ENCODE measurements around the gene DENND4A. TPM values are rescaled to one million over a fixed set of nuclear protein-coding genes. Genes with fewer than 3 reads are reported as not detected.

DENND4A gene
- total RNA-seq, 2 experiments from 2014 or later: 40.4 to 41.1 TPM

- Mint-ChIP-seq H3K4me3 (no peak overlapping the region), H3K27ac (peak overlapping the region; percentile 2)
These were observed 28.9 kb downstream of the DENND4A start for GRCh38 chr15:65762914-65763787.

GRCh38 chr15:65762399-65762798 is 29.7 kb downstream of the DENND4A start:
- POLR2A ChIA-PET: interaction anchor here (0.7 to 2.3 kb wide), 5 partner anchors 16 to 29 kb away, joined by 3 to 7 read pairs (median 3); partner anchors contain the start of gene DENND4A
- H3K36me3 Mint-ChIP-seq (ENCODE audit: low read depth): peaks cover 26% of the 10 kb centered on the region

More at GRCh38 chr15:65762914-65763787, 28.9 kb downstream of the DENND4A start:
- ChIA-PET POLR2A (interaction anchor here (0.7 to 2.3 kb wide), 4 partner anchors 15 to 28 kb away, joined by 3 to 7 read pairs (median 3); partner anchors contain the start of gene DENND4A), CTCF (interaction anchor here (1.1 kb wide), 1 partner anchor 55 kb away, joined by 3 read pairs; no protein-coding TSS in a partner anchor)
- H3K9me3 Mint-ChIP-seq: peaks cover 3% of the 10 kb centered on the region
- no peak for DNase-seq
- peaks cover 52% of the 10 kb centered on the region for H3K4me1 Mint-ChIP-seq
- H3K36me3 Mint-ChIP-seq (ENCODE audit: low read depth): peaks cover 31% of the 10 kb centered on the region
- no peaks in the 10 kb centered on the region for H3K27me3 Mint-ChIP-seq

GRCh38 chr15:65761210-65761926 is 30.7 kb downstream of the DENND4A start:
- Mint-ChIP-seq H3K4me3 (peak overlapping the region; percentile 33), H3K27me3 (no peaks in the 10 kb centered on the region), H3K36me3 (ENCODE audit: low read depth) (peaks cover 18% of the 10 kb centered on the region), H3K4me1 (peaks cover 35% of the 10 kb centered on the region), H3K9me3 (no peaks in the 10 kb centered on the region), H3K27ac (peak overlapping the region; percentile 70)
- no peak for DNase-seq
- ChIA-PET POLR2A (interaction anchor here (0.9 to 1.9 kb wide), 4 partner anchors 11 to 150 kb away, joined by 3 to 4 read pairs (median 4); partner anchors contain the start of gene INTS14), CTCF (interaction anchor here (0.7 to 1.0 kb wide), 2 partner anchors 35 to 68 kb away, joined by 3 read pairs; no protein-coding TSS in a partner anchor)

More at GRCh38 chr15:65762399-65762798, 29.7 kb downstream of the DENND4A start:
- no peak overlapping the region for H3K27ac Mint-ChIP-seq
- DNase-seq: no peak
- H3K9me3 Mint-ChIP-seq: no peaks in the 10 kb centered on the region
- no peak overlapping the region for H3K4me3 Mint-ChIP-seq
- CTCF ChIA-PET: interaction anchor here (1.1 kb wide), 1 partner anchor 55 kb away, joined by 3 read pairs; no protein-coding TSS in a partner anchor
- H3K27me3 Mint-ChIP-seq: no peaks in the 10 kb centered on the region
- peaks cover 44% of the 10 kb centered on the region for H3K4me1 Mint-ChIP-seq

- no peak for DNase-seq
- no peaks in the 10 kb centered on the region for H3K9me3 Mint-ChIP-seq
- H3K4me1 Mint-ChIP-seq: peaks cover 28% of the 10 kb centered on the region
- no peak overlapping the region for H3K4me3 Mint-ChIP-seq
- no peaks in the 10 kb centered on the region for H3K27me3 Mint-ChIP-seq
- no peak overlapping the region for H3K27ac Mint-ChIP-seq
- peaks cover 24% of the 10 kb centered on the region for H3K36me3 Mint-ChIP-seq (ENCODE audit: low read depth)
- ChIA-PET CTCF (no interaction called here), POLR2A (interaction anchor here (1.4 kb wide), 1 partner anchor 9 kb away, joined by 3 read pairs; no protein-coding TSS in a partner anchor)
These were observed 32.7 kb downstream of the DENND4A start for GRCh38 chr15:65759441-65759840.

GRCh38 chr15:65758242-65758641 is 33.9 kb downstream of the DENND4A start:
- peaks cover 25% of the 10 kb centered on the region for H3K4me1 Mint-ChIP-seq
- no peak overlapping the region for H3K27ac Mint-ChIP-seq
- H3K4me3 Mint-ChIP-seq: no peak overlapping the region
- no peaks in the 10 kb centered on the region for H3K9me3 Mint-ChIP-seq
- no peaks in the 10 kb centered on the region for H3K27me3 Mint-ChIP-seq
- H3K36me3 Mint-ChIP-seq (ENCODE audit: low read depth): peaks cover 24% of the 10 kb centered on the region
- ChIA-PET POLR2A (interaction anchor here (1.4 kb wide), 1 partner anchor 10 kb away, joined by 3 read pairs; no protein-coding TSS in a partner anchor), CTCF (no interaction called here)
- no peak for DNase-seq

- ChIA-PET POLR2A (no interaction called here), CTCF (no interaction called here)
- no peak for DNase-seq
- Mint-ChIP-seq H3K4me3 (no peak overlapping the region), H3K27ac (no peak overlapping the region), H3K27me3 (no peaks in the 10 kb centered on the region), H3K4me1 (peaks cover 16% of the 10 kb centered on the region), H3K36me3 (ENCODE audit: low read depth) (peaks cover 20% of the 10 kb centered on the region), H3K9me3 (no peaks in the 10 kb centered on the region)
These were observed 34.8 kb downstream of the DENND4A start for GRCh38 chr15:65757256-65757655.

- no peak for DNase-seq
- Mint-ChIP-seq H3K4me3 (no peak overlapping the region), H3K36me3 (ENCODE audit: low read depth) (peaks cover 24% of the 10 kb centered on the region), H3K27ac (no peak overlapping the region), H3K27me3 (no peaks in the 10 kb centered on the region), H3K9me3 (no peaks in the 10 kb centered on the region), H3K4me1 (peaks cover 1% of the 10 kb centered on the region)
- ChIA-PET POLR2A (no interaction called here), CTCF (no interaction called here)
These were observed 39.9 kb downstream of the DENND4A start for GRCh38 chr15:65752151-65752700.

- ChIA-PET POLR2A (no interaction called here), CTCF (no interaction called here)
- H3K9me3 Mint-ChIP-seq: no peaks in the 10 kb centered on the region
- H3K27me3 Mint-ChIP-seq: no peaks in the 10 kb centered on the region
- H3K27ac Mint-ChIP-seq: no peak overlapping the region
- H3K4me3 Mint-ChIP-seq: no peak overlapping the region
- DNase-seq: no peak
- peaks cover 24% of the 10 kb centered on the region for H3K36me3 Mint-ChIP-seq (ENCODE audit: low read depth)
- H3K4me1 Mint-ChIP-seq: peaks cover 1% of the 10 kb centered on the region
These were observed 40.7 kb downstream of the DENND4A start for GRCh38 chr15:65751431-65751830.

GRCh38 chr15:65747265-65747664 is 44.8 kb downstream of the DENND4A start:
- peaks cover 17% of the 10 kb centered on the region for H3K36me3 Mint-ChIP-seq (ENCODE audit: low read depth)
- H3K9me3 Mint-ChIP-seq: no peaks in the 10 kb centered on the region
- no peaks in the 10 kb centered on the region for H3K27me3 Mint-ChIP-seq
- H3K4me3 Mint-ChIP-seq: no peak overlapping the region
- POLR2A ChIA-PET: interaction anchor here (0.7 kb wide), 1 partner anchor 45 kb away, joined by 3 read pairs; the partner anchor contains the start of gene DENND4A
- no peak overlapping the region for H3K27ac Mint-ChIP-seq
- CTCF ChIA-PET: interaction anchor here (0.7 kb wide), 1 partner anchor 85 kb away, joined by 3 read pairs; no protein-coding TSS in a partner anchor
- H3K4me1 Mint-ChIP-seq: peaks cover 1% of the 10 kb centered on the region
- DNase-seq: no peak

GRCh38 chr15:65743637-65744252 is 48.3 kb downstream of the DENND4A start:
- H3K4me3 Mint-ChIP-seq: no peak overlapping the region
- no peak for DNase-seq
- ChIA-PET POLR2A (no interaction called here), CTCF (no interaction called here)
- H3K27me3 Mint-ChIP-seq: no peaks in the 10 kb centered on the region
- H3K27ac Mint-ChIP-seq: no peak overlapping the region
- no peaks in the 10 kb centered on the region for H3K9me3 Mint-ChIP-seq
- peaks cover 6% of the 10 kb centered on the region for H3K4me1 Mint-ChIP-seq
- H3K36me3 Mint-ChIP-seq (ENCODE audit: low read depth): peaks cover 20% of the 10 kb centered on the region

GRCh38 chr15:65740148-65740547 is 51.9 kb downstream of the DENND4A start:
- Mint-ChIP-seq H3K9me3 (no peaks in the 10 kb centered on the region), H3K36me3 (ENCODE audit: low read depth) (peaks cover 38% of the 10 kb centered on the region), H3K4me3 (no peak overlapping the region), H3K27me3 (no peaks in the 10 kb centered on the region), H3K4me1 (peaks cover 6% of the 10 kb centered on the region), H3K27ac (no peak overlapping the region)
- ChIA-PET CTCF (interaction anchor here (1.1 kb wide), 1 partner anchor 144 kb away, joined by 3 read pairs; no protein-coding TSS in a partner anchor), POLR2A (no interaction called here)
- DNase-seq: no peak

- H3K4me3 Mint-ChIP-seq: no peak overlapping the region
- H3K36me3 Mint-ChIP-seq (ENCODE audit: low read depth): peaks cover 43% of the 10 kb centered on the region
- CTCF ChIA-PET: no interaction called here
- peaks cover 6% of the 10 kb centered on the region for H3K4me1 Mint-ChIP-seq
- DNase-seq: no peak
- H3K9me3 Mint-ChIP-seq: no peaks in the 10 kb centered on the region
- no peaks in the 10 kb centered on the region for H3K27me3 Mint-ChIP-seq
- no peak overlapping the region for H3K27ac Mint-ChIP-seq
- POLR2A ChIA-PET: interaction anchor here (0.9 kb wide), 1 partner anchor 52 kb away, joined by 3 read pairs; no protein-coding TSS in a partner anchor
These were observed 53.4 kb downstream of the DENND4A start for GRCh38 chr15:65738649-65739048.
